ENCODE measurements around the gene PRDM2.

PRDM2 gene

DNA sequence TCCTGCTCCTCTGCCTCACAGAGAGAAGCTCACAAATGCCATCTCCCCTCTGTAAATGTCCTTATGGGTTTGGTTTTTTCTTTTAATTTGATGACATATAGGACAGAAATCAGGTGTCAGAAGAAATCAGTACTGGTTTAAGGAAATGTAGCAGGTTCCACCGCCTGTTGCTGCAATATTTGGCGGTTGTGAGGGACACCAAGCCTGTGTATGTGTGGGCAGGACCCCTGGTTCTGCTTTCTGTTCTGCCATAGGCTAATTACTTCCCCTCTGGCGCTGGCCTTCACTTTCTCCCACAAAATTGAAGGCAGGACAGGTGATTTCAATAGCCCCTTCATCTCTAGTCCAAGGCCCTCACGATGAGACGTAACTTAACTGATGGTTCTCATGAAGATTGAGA, 69.2 kb downstream of the PRDM2 start:
- Histone ChIP-seq H3K27ac (ENCODE audit: insufficient read depth in 1 of 2, low read depth in 1 of 2, low read length in 2 of 2, poor library complexity in 1 of 2, severe bottlenecking in 2 of 2) (no peak overlapping the region), H3K27me3 (replicated peaks in 2 of 5; ENCODE audit: control insufficient read depth in 4 of 5, insufficient read depth in 5 of 5, low read length in 4 of 5) (no peaks in the 10 kb centered on the region), H3K4me3 (ENCODE audit: control insufficient read depth in 1 of 7, extremely low read depth in 1 of 7, insufficient read depth in 4 of 7, low read depth in 2 of 7, low read length in 6 of 7) (no peak overlapping the region), H3K36me3 (ENCODE audit: control insufficient read depth in 4 of 4, insufficient read depth in 4 of 4, low read length in 3 of 4) (peaks cover 0 to 18% (median 16%) of the 10 kb centered on the region in 4 experiments), H3K4me1 (ENCODE audit: control extremely low read depth in 1 of 4, control insufficient read depth in 4 of 4, insufficient read depth in 4 of 4, low read length in 3 of 4) (no peaks in the 10 kb centered on the region), H3K9me3 (ENCODE audit: control extremely low read depth in 1 of 5, control insufficient read depth in 4 of 5, insufficient read depth in 2 of 5, low read depth in 1 of 5, low read length in 4 of 5) (no peaks in the 10 kb centered on the region)
- DNase-seq: peak in 2 of 3 donors; percentile 26 to 31
- CTCF ChIA-PET: no interaction called here
- POLR2A ChIA-PET: no interaction called here
- WGBS (ENCODE audit: insufficient coverage): 100% methylated on average over 3 of the region's 5 CpGs

DNA sequence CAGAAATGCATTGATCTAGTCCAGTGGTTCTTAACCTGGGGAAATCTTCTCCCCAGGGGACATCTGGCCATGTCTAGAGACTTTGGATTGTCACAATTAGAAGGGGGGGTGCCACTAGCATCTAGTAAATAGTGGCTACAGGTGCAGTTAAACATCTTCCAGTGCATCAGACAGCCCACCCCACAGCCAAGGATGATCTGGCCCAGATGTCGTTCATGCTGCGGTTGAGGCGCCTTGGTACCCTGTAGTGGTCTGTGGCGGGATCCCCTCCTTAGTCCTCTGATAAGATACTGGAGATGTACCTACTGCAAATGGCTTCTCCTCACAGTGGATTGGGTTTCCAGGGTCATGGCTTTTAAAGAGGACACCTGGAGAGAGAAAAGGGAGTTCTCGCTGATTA, 69.8 kb downstream of the PRDM2 start:
- Histone ChIP-seq H3K4me1 (ENCODE audit: control extremely low read depth in 1 of 4, control insufficient read depth in 4 of 4, insufficient read depth in 4 of 4, low read length in 3 of 4) (no peaks in the 10 kb centered on the region), H3K27me3 (replicated peaks in 2 of 5; ENCODE audit: control insufficient read depth in 4 of 5, insufficient read depth in 5 of 5, low read length in 4 of 5) (no peaks in the 10 kb centered on the region), H3K36me3 (ENCODE audit: control insufficient read depth in 4 of 4, insufficient read depth in 4 of 4, low read length in 3 of 4) (peaks cover 0 to 21% (median 17%) of the 10 kb centered on the region in 4 experiments), H3K27ac (ENCODE audit: insufficient read depth in 1 of 2, low read depth in 1 of 2, low read length in 2 of 2, poor library complexity in 1 of 2, severe bottlenecking in 2 of 2) (no peak overlapping the region), H3K4me3 (ENCODE audit: control insufficient read depth in 1 of 7, extremely low read depth in 1 of 7, insufficient read depth in 4 of 7, low read depth in 2 of 7, low read length in 6 of 7) (no peak overlapping the region), H3K9me3 (ENCODE audit: control extremely low read depth in 1 of 5, control insufficient read depth in 4 of 5, insufficient read depth in 2 of 5, low read depth in 1 of 5, low read length in 4 of 5) (no peaks in the 10 kb centered on the region)
- POLR2A ChIA-PET: no interaction called here
- 100% methylated on average over 3 of the region's 5 CpGs for WGBS (ENCODE audit: insufficient coverage)
- DNase-seq: no peak
- CTCF ChIA-PET: no interaction called here

DNA sequence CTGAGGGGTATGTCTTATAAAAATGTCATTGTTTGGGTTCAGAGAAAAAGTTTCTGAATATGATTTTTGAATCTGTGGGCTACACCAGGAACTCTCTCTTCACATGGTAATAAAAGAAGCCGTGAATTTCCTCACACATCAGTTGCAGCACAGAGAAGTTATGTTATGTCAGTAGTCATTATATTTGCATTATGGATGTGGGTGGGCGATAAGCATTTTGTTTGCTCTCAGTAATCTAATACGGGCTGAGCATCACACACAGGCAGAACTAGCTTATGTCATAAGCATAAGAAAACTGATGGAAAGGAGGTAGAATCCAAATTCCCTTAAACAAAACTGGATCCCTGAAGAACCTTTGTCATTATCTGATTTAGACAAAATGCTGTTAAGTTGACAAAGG, 70.8 kb downstream of the PRDM2 start:
- no peaks in the 10 kb centered on the region for H3K4me1 ChIP-seq (ENCODE audit: control extremely low read depth in 1 of 4, control insufficient read depth in 4 of 4, insufficient read depth in 4 of 4, low read length in 3 of 4)
- POLR2A ChIA-PET: no interaction called here
- WGBS (ENCODE audit: insufficient coverage): 67% methylated on average over 2 of the region's 3 CpGs
- H3K36me3 ChIP-seq (ENCODE audit: control insufficient read depth in 4 of 4, insufficient read depth in 4 of 4, low read length in 3 of 4): peaks cover 0 to 29% (median 22%) of the 10 kb centered on the region in 4 experiments
- H3K27ac ChIP-seq (ENCODE audit: insufficient read depth in 1 of 2, low read depth in 1 of 2, low read length in 2 of 2, poor library complexity in 1 of 2, severe bottlenecking in 2 of 2): no peak overlapping the region
- DNase-seq: no peak
- CTCF ChIA-PET: no interaction called here
- no peaks in the 10 kb centered on the region for H3K9me3 ChIP-seq (ENCODE audit: control extremely low read depth in 1 of 5, control insufficient read depth in 4 of 5, insufficient read depth in 2 of 5, low read depth in 1 of 5, low read length in 4 of 5)
- no peaks in the 10 kb centered on the region for H3K27me3 ChIP-seq (replicated peaks in 2 of 5; ENCODE audit: control insufficient read depth in 4 of 5, insufficient read depth in 5 of 5, low read length in 4 of 5)
- H3K4me3 ChIP-seq (ENCODE audit: control insufficient read depth in 1 of 7, extremely low read depth in 1 of 7, insufficient read depth in 4 of 7, low read depth in 2 of 7, low read length in 6 of 7): no peak overlapping the region

DNA sequence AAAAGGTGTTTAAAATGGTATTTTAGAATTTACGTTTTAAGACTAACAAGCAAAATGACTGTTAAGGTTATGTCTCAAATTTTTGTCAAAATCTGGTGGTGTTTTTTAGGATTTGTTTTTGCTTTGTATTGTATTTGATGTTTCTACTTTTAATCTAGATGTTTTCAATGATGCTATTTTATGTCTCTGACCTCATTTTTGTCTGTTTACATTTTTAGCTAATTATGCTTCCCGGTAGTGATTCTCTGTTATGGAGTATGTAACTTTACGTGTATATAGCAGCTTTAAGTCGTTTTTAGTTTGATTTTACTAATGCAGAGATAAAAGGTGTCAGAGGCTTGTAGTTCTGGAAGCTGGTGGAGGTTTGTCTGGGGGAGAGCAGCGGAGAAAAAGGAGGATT, 71.8 kb downstream of the PRDM2 start:
- ChIA-PET CTCF (interaction anchor here (1.7 kb wide), 1 partner anchor 46 kb away, joined by 6 read pairs; no protein-coding TSS in a partner anchor), POLR2A (no interaction called here)
- H3K27ac ChIP-seq (ENCODE audit: insufficient read depth in 1 of 2, low read depth in 1 of 2, low read length in 2 of 2, poor library complexity in 1 of 2, severe bottlenecking in 2 of 2): no peak overlapping the region
- H3K36me3 ChIP-seq (ENCODE audit: control insufficient read depth in 4 of 4, insufficient read depth in 4 of 4, low read length in 3 of 4): peaks cover 8 to 39% (median 30%) of the 10 kb centered on the region in 4 experiments
- no peak overlapping the region for H3K4me3 ChIP-seq (ENCODE audit: control insufficient read depth in 1 of 7, extremely low read depth in 1 of 7, insufficient read depth in 4 of 7, low read depth in 2 of 7, low read length in 6 of 7)
- DNase-seq: no peak
- WGBS (ENCODE audit: insufficient coverage): 100% methylated on average over 5 of the region's 5 CpGs
- H3K9me3 ChIP-seq (ENCODE audit: control extremely low read depth in 1 of 5, control insufficient read depth in 4 of 5, insufficient read depth in 2 of 5, low read depth in 1 of 5, low read length in 4 of 5): no peaks in the 10 kb centered on the region
- no peaks in the 10 kb centered on the region for H3K27me3 ChIP-seq (replicated peaks in 2 of 5; ENCODE audit: control insufficient read depth in 4 of 5, insufficient read depth in 5 of 5, low read length in 4 of 5)
- H3K4me1 ChIP-seq (ENCODE audit: control extremely low read depth in 1 of 4, control insufficient read depth in 4 of 4, insufficient read depth in 4 of 4, low read length in 3 of 4): no peaks in the 10 kb centered on the region

DNA sequence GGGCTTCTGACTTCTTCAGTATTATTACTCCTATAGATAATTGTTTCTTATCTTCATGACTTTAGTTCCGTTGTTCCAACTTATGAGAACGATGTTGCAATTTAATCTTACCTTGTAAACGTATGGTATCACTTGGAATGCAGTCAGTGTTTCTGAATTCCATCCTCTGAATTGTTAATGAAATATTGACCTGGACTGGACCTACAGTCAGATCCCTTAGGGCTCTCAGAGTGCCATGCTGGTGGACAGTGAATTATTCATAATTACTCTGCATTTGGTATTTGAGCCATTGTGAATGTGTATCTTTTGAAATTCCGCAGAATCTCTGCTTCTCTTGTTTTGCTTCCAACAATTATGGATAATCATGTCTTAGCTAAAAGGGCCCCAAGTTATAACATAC, 72.3 kb downstream of the PRDM2 start:
- 98% methylated on average over 3 of the region's 4 CpGs for WGBS (ENCODE audit: insufficient coverage)
- POLR2A ChIA-PET: no interaction called here
- H3K27ac ChIP-seq (ENCODE audit: insufficient read depth in 1 of 2, low read depth in 1 of 2, low read length in 2 of 2, poor library complexity in 1 of 2, severe bottlenecking in 2 of 2): no peak overlapping the region
- H3K4me1 ChIP-seq (ENCODE audit: control extremely low read depth in 1 of 4, control insufficient read depth in 4 of 4, insufficient read depth in 4 of 4, low read length in 3 of 4): no peaks in the 10 kb centered on the region
- CTCF ChIA-PET: interaction anchor here (1.7 kb wide), 1 partner anchor 47 kb away, joined by 6 read pairs; no protein-coding TSS in a partner anchor
- H3K27me3 ChIP-seq (replicated peaks in 2 of 5; ENCODE audit: control insufficient read depth in 4 of 5, insufficient read depth in 5 of 5, low read length in 4 of 5): no peaks in the 10 kb centered on the region
- H3K36me3 ChIP-seq (ENCODE audit: control insufficient read depth in 4 of 4, insufficient read depth in 4 of 4, low read length in 3 of 4): peaks cover 8 to 44% (median 34%) of the 10 kb centered on the region in 4 experiments
- no peak for DNase-seq
- H3K4me3 ChIP-seq (ENCODE audit: control insufficient read depth in 1 of 7, extremely low read depth in 1 of 7, insufficient read depth in 4 of 7, low read depth in 2 of 7, low read length in 6 of 7): no peak overlapping the region
- H3K9me3 ChIP-seq (ENCODE audit: control extremely low read depth in 1 of 5, control insufficient read depth in 4 of 5, insufficient read depth in 2 of 5, low read depth in 1 of 5, low read length in 4 of 5): no peaks in the 10 kb centered on the region

DNA sequence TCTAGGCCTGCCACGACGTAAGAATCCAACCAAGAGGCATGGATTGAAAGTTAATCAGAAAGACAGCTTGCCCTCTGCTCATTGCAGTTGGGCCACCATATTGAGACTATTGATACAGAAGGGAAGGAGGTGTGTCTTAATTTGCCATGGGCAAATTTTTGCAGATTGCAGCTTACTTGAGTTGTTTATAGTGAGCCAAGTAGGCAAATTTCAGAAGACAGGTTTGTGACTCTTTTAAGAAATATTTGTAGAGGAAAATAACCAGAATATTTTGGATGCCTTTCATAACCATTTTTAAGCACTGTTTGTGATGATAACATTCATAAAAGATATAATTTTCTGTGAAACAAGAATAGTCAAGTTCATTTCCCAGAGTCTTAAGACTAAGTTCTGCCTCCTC, 74.1 kb downstream of the PRDM2 start:
- WGBS (ENCODE audit: insufficient coverage): 100% methylated on average over 2 of the region's 2 CpGs
- H3K27me3 ChIP-seq (replicated peaks in 2 of 5; ENCODE audit: control insufficient read depth in 4 of 5, insufficient read depth in 5 of 5, low read length in 4 of 5): no peaks in the 10 kb centered on the region
- CTCF ChIA-PET: interaction anchor here (1.3 to 2.0 kb wide), 2 partner anchors 9 to 10 kb away, joined by 3 to 5 read pairs; no protein-coding TSS in a partner anchor
- no peaks in the 10 kb centered on the region for H3K9me3 ChIP-seq (ENCODE audit: control extremely low read depth in 1 of 5, control insufficient read depth in 4 of 5, insufficient read depth in 2 of 5, low read depth in 1 of 5, low read length in 4 of 5)
- POLR2A ChIA-PET: no interaction called here
- peaks cover 13 to 58% (median 46%) of the 10 kb centered on the region in 4 experiments for H3K36me3 ChIP-seq (ENCODE audit: control insufficient read depth in 4 of 4, insufficient read depth in 4 of 4, low read length in 3 of 4)
- H3K4me3 ChIP-seq (ENCODE audit: control insufficient read depth in 1 of 7, extremely low read depth in 1 of 7, insufficient read depth in 4 of 7, low read depth in 2 of 7, low read length in 6 of 7): no peak overlapping the region
- H3K27ac ChIP-seq (ENCODE audit: insufficient read depth in 1 of 2, low read depth in 1 of 2, low read length in 2 of 2, poor library complexity in 1 of 2, severe bottlenecking in 2 of 2): no peak overlapping the region
- no peaks in the 10 kb centered on the region for H3K4me1 ChIP-seq (ENCODE audit: control extremely low read depth in 1 of 4, control insufficient read depth in 4 of 4, insufficient read depth in 4 of 4, low read length in 3 of 4)
- no peak for DNase-seq

DNA sequence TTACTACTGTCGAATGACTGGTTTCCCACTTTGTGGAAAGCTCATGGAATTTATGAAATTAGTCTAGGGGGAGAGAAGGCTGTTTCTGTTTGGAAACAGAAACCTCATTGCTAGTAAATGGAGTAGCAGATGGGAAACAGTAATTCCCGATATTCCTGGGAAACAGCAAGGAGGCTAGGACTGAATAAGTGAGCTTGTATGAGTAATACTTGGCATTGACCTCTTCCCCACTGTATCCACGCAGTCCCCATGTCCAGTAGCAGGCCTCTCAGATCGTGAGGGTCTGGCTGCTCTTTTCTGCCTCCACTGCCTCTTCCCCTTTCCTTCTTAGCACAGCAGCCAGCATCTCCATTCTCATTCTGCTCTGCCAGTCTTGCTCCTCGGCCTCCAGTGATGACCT, 75.5 kb downstream of the PRDM2 start:
- H3K9me3 ChIP-seq (ENCODE audit: control extremely low read depth in 1 of 5, control insufficient read depth in 4 of 5, insufficient read depth in 2 of 5, low read depth in 1 of 5, low read length in 4 of 5): no peaks in the 10 kb centered on the region
- WGBS (ENCODE audit: insufficient coverage): 91% methylated on average over 5 of the region's 5 CpGs
- CTCF ChIA-PET: no interaction called here
- H3K36me3 ChIP-seq (ENCODE audit: control insufficient read depth in 4 of 4, insufficient read depth in 4 of 4, low read length in 3 of 4): peaks cover 16 to 68% (median 53%) of the 10 kb centered on the region in 4 experiments
- H3K4me1 ChIP-seq (ENCODE audit: control extremely low read depth in 1 of 4, control insufficient read depth in 4 of 4, insufficient read depth in 4 of 4, low read length in 3 of 4): no peaks in the 10 kb centered on the region
- POLR2A ChIA-PET: no interaction called here
- DNase-seq: no peak
- H3K27ac ChIP-seq (ENCODE audit: insufficient read depth in 1 of 2, low read depth in 1 of 2, low read length in 2 of 2, poor library complexity in 1 of 2, severe bottlenecking in 2 of 2): no peak overlapping the region
- no peak overlapping the region for H3K4me3 ChIP-seq (ENCODE audit: control insufficient read depth in 1 of 7, extremely low read depth in 1 of 7, insufficient read depth in 4 of 7, low read depth in 2 of 7, low read length in 6 of 7)
- H3K27me3 ChIP-seq (replicated peaks in 2 of 5; ENCODE audit: control insufficient read depth in 4 of 5, insufficient read depth in 5 of 5, low read length in 4 of 5): no peaks in the 10 kb centered on the region
